Measurements from ENCODE around the gene GLIS1.

DNA sequence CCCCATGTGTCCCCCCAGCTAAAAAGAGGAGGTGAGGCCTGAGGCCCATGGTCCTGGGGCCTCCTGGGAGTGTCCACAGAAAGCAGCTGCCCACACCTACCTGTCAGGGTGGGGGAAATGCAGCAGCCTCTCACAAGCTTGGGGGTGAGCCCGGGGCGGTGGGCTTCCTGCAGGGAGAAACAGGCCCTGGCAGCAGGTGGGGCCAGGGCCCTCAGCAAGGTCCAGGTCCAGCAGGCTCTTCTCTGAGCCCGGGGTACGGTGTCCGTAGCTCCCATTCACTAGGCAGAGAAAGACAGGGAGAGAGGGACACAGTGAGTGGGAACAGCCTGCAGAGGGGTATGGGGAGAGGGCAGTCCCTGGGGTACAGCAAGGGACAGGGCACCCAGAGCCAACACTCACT is 139.0 kb downstream of the GLIS1 start:
- TF ChIP-seq BCL3 (IDR thresholded peaks at IDR 0.05; ENCODE audit: borderline replicate concordance, insufficient read depth, low read depth, low read length, poor library complexity, severe bottlenecking) (no peak), CEBPB (IDR thresholded peaks at IDR 0.05; ENCODE audit: borderline replicate concordance in 1 of 2, low read depth in 2 of 2, low read length in 2 of 2) (no peak)

Data from GM12878 (cell line).